ENCODE measurements around the gene HNRNPLL.
"Not testable (repeated sequence)": the region's sequence is repeated elsewhere in the genome, so short reads cannot be mapped to it uniquely, and the experiment has no call there.

The HNRNPLL gene

GRCh38 chr2:38554973-38555595 lies 47.6 kb downstream of the HNRNPLL start:
- no peak for FAIRE-seq
- no peak for DNase-seq (ENCODE audit: low spot score)

GRCh38 chr2:38553554-38553953 lies 49.2 kb downstream of the HNRNPLL start:
- DNase-seq (ENCODE audit: low spot score): no peak
- no peak for FAIRE-seq

GRCh38 chr2:38552259-38552658 lies 50.5 kb downstream of the HNRNPLL start:
- no peak for DNase-seq (ENCODE audit: low spot score)
- FAIRE-seq: no peak

- DNase-seq (ENCODE audit: low spot score) (no peak), FAIRE-seq (no peak)
Observed at GRCh38 chr2:38551746-38552145, 51.0 kb downstream of the HNRNPLL start.

- DNase-seq (ENCODE audit: low spot score) (no peak), FAIRE-seq (no peak)
Observed at GRCh38 chr2:38551171-38551570, 51.6 kb downstream of the HNRNPLL start.

- DNase-seq (ENCODE audit: low spot score): no peak
- no peak for FAIRE-seq
Observed at GRCh38 chr2:38549851-38550250, 52.9 kb downstream of the HNRNPLL start.

GRCh38 chr2:38549071-38549704 lies 53.5 kb downstream of the HNRNPLL start:
- DNase-seq (ENCODE audit: low spot score): no peak
- FAIRE-seq: no peak

GRCh38 chr2:38547791-38548190 lies 54.9 kb downstream of the HNRNPLL start:
- DNase-seq (ENCODE audit: low spot score): no peak
- FAIRE-seq: no peak

- FAIRE-seq: no peak
Observed at GRCh38 chr2:38546585-38546984, 56.1 kb downstream of the HNRNPLL start.

GRCh38 chr2:38546064-38546463 lies 56.7 kb downstream of the HNRNPLL start:
- no peak for DNase-seq (ENCODE audit: low spot score)
- no peak for FAIRE-seq

More at GRCh38 chr2:38546585-38546984, 56.1 kb downstream of the HNRNPLL start:
- DNase-seq (ENCODE audit: low spot score): no peak

GRCh38 chr2:38542248-38542631 lies 60.5 kb downstream of the HNRNPLL start:
- DNase-seq (ENCODE audit: low spot score); FAIRE-seq: not testable (repeated sequence)

GRCh38 chr2:38540580-38541286 lies 62.0 kb downstream of the HNRNPLL start:
- no peak for DNase-seq (ENCODE audit: low spot score)
- no peak for FAIRE-seq

- DNase-seq (ENCODE audit: low spot score) (no peak), FAIRE-seq (no peak)
Observed at GRCh38 chr2:38539086-38539485, 63.6 kb downstream of the HNRNPLL start.

GRCh38 chr2:38537937-38538525 lies 64.7 kb downstream of the HNRNPLL start:
- FAIRE-seq (no peak), DNase-seq (ENCODE audit: low spot score) (no peak)

- FAIRE-seq; DNase-seq (ENCODE audit: low spot score): not testable (repeated sequence)
Observed at GRCh38 chr2:38537296-38537695, 65.4 kb downstream of the HNRNPLL start.

- peak; percentile 90 for DNase-seq (ENCODE audit: low spot score)
- peak; percentile 44 for FAIRE-seq
Observed at GRCh38 chr2:38535744-38536506, 66.8 kb downstream of the HNRNPLL start.

- FAIRE-seq: no peak
- no peak for DNase-seq (ENCODE audit: low spot score)
Observed at GRCh38 chr2:38535404-38535743, 67.4 kb downstream of the HNRNPLL start.

- DNase-seq (ENCODE audit: low spot score): no peak
- FAIRE-seq: no peak
Observed at GRCh38 chr2:38534746-38535403, 67.9 kb downstream of the HNRNPLL start.

GRCh38 chr2:38533757-38534545 lies 68.8 kb downstream of the HNRNPLL start:
- DNase-seq (ENCODE audit: low spot score): no peak

GRCh38 chr2:38533180-38533579 lies 69.5 kb downstream of the HNRNPLL start:
- no peak for DNase-seq (ENCODE audit: low spot score)
- FAIRE-seq: no peak

More at GRCh38 chr2:38533757-38534545, 68.8 kb downstream of the HNRNPLL start:
- FAIRE-seq: no peak

Measured in urothelium cell line (cell line).